Testis (tissue), 3 donors: ENCODE results near the gene FARP1. TPM values are rescaled to one million over a fixed set of nuclear protein-coding genes. Genes with fewer than 3 reads are reported as not detected.

Experiments
- DNase-seq: peaks from one replicate; pipeline ENCODE4 v3.0.0-alpha.2; 2019
- H3K27ac ChIP-seq, 2 donors: fragments of 200-600 bp; sonication (generic); one replicate each; pipeline ENCODE4 v1.5.1; 2019
- H3K27me3 ChIP-seq: fragments of 200-600 bp; sonication (generic); one replicate; pipeline ENCODE4 v1.5.1; 2019
- H3K36me3 ChIP-seq: fragments of 200-600 bp; sonication (generic); one replicate; pipeline ENCODE4 v1.5.1; 2017; ENCODE audit warnings: low read depth; ENCODE audit errors: missing control alignments
- H3K4me1 ChIP-seq: fragments of 200-600 bp; sonication (generic); one replicate; pipeline ENCODE4 v1.5.1; 2019
- H3K4me3 ChIP-seq, 2 donors: fragments of 200-600 bp; sonication (generic); one replicate each; pipeline ENCODE4 v1.5.1; 2017 to 2019
- H3K9me3 ChIP-seq: fragments of 200-600 bp; sonication (generic); one replicate; pipeline ENCODE4 v1.5.1; 2017
- POLR2A ChIP-seq: fragments of 450-650 bp; IDR thresholded peaks from one replicate; pipeline ENCODE4 v1.6.1; 2017; ENCODE audit warnings: antibody characterized with exemption, mild to moderate bottlenecking, moderate library complexity
- WGBS, 2 donors: methylation state at CpG; one replicate each; pipeline ENCODE4 v1.1.5; 2018; 5-methylcytosine and 5-hydroxymethylcytosine counted together
- intact Hi-C: fragments of 100-400 bp; cut with DNase I; formaldehyde crosslinking; loops from one replicate; pipeline ENCODE4 v1.15.1; 2023; ENCODE audit warnings: low total_unique reads
- polyA plus RNA-seq: library from polyadenylated mRNA; stranded (reverse); fragments of 350-450 nt; fragmentation: Illumina TruSeq; extraction: RNeasy Lipid Tissue Mini Kit (QIAGEN cat#74804); gene quantifications from one replicate; pipeline ENCODE4 v1.2.3, GENCODE V29; 2014; ENCODE audit warnings: low read depth, low replicate concordance; ENCODE audit not compliant: insufficient read depth
- total RNA-seq, 2 donors: library from RNA; depleted of rRNA; stranded (reverse); fragments of >200 nt; gene quantifications; one replicate each; pipeline ENCODE4 v1.2.3, GENCODE V29; 2016
- TF ChIP-seq, protein P1 (sequence below), 3 experiments: fragments of 450-650 bp in 2 of 3; fragments of 200-600 bp in 1 of 3; sonication (generic) in 1 of 3; IDR thresholded peaks; one replicate each; pipeline ENCODE4 v1.5.1; 2016 to 2019; ENCODE audit warnings: antibody characterized with exemption in 3 of 3, mild to moderate bottlenecking in 2 of 3, moderate library complexity in 1 of 3

Gene FARP1
- total and polyA plus RNA-seq, 3 donors from 2014 or later: 54.0 to 130 (median 69.1) TPM

DNA sequence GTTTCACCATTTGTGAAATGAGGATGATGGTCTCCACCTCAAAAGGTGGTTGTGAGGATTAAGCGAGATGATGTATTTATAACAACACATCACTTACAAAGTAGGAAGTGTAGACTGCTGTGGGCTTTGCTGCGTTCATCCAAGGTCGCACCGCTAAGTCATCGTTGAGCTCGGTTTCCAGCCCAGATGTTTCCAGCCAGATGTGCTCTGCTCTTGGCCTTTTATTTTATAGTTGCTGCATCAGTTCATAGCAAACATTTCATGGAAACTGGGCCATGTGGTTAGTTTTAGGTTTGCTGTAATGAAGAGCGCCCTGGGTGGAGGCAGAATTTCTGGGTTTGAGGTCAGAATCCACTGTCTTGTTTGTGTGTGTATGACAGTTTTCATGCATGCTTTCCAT lies 110.6 kb downstream of the FARP1 start:
- H3K4me1 ChIP-seq: peaks cover 11% of the 10 kb centered on the region
- H3K9me3 ChIP-seq: no peaks in the 10 kb centered on the region
- no peaks in the 10 kb centered on the region for H3K36me3 ChIP-seq
- TF ChIP-seq, protein P1, sequence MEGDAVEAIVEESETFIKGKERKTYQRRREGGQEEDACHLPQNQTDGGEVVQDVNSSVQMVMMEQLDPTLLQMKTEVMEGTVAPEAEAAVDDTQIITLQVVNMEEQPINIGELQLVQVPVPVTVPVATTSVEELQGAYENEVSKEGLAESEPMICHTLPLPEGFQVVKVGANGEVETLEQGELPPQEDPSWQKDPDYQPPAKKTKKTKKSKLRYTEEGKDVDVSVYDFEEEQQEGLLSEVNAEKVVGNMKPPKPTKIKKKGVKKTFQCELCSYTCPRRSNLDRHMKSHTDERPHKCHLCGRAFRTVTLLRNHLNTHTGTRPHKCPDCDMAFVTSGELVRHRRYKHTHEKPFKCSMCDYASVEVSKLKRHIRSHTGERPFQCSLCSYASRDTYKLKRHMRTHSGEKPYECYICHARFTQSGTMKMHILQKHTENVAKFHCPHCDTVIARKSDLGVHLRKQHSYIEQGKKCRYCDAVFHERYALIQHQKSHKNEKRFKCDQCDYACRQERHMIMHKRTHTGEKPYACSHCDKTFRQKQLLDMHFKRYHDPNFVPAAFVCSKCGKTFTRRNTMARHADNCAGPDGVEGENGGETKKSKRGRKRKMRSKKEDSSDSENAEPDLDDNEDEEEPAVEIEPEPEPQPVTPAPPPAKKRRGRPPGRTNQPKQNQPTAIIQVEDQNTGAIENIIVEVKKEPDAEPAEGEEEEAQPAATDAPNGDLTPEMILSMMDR (IDR thresholded peaks at IDR 0.05): no peak
- TF ChIP-seq POLR2A: no peak
- WGBS, 2 donors: 51 to 52% methylated on average over 7 of the region's 7 CpGs
- H3K4me3 ChIP-seq: no peak overlapping the region
- intact Hi-C loops: no loop called here
- H3K27me3 ChIP-seq: no peaks in the 10 kb centered on the region
- H3K27ac ChIP-seq: no peak overlapping the region
- DNase-seq: no peak

DNA sequence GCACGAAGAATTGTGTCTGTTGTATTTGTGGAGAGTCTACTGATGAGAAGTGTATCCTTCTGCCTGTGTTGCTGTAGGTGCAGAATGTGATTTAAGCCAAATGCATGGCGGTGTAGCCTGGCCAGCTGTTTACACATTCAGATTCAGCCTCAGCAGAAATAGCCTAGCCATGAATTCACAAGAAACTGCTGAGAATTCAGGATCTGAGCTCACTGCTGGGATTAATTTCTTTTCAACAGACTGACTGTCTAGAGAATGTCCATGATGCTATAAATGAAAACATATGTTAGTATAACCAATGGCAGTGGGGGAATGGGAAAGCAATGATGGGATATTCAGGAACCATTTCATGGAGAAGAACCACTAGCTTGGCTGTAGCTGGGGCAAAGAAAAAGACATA lies 111.6 kb downstream of the FARP1 start:
- Histone ChIP-seq H3K27me3 (no peaks in the 10 kb centered on the region), H3K4me3 (no peak overlapping the region), H3K9me3 (no peaks in the 10 kb centered on the region), H3K27ac (no peak overlapping the region), H3K4me1 (peaks cover 11% of the 10 kb centered on the region), H3K36me3 (no peaks in the 10 kb centered on the region)
- WGBS, 2 donors: 92 to 100% methylated on average over 2 of the region's 2 CpGs
- no peak for DNase-seq
- TF ChIP-seq POLR2A: no peak
- TF ChIP-seq, protein P1 (IDR thresholded peaks at IDR 0.05): no peak
- intact Hi-C loops: no loop called here

DNA sequence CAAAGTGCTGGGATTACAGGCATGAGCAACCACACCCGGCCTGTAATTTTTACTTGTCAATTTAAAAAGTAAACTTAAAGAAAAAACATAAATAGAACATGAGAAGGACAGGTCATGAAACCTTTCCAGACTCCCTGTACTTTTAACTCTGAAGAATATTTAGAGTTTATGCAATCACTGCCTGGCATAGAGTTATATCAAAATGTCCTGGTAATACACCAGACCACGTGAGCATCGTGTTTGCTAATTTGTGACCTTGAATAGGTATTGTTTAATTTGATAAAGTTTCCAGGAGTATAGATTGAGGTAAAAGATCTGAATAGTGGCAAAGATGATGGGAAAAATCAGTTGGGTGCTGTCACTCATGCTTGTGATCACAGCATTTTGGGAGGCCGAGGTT lies 115.3 kb downstream of the FARP1 start:
- intact Hi-C loops: no loop called here
- Histone ChIP-seq H3K27me3 (no peaks in the 10 kb centered on the region), H3K4me3 (no peak overlapping the region), H3K9me3 (no peaks in the 10 kb centered on the region), H3K36me3 (no peaks in the 10 kb centered on the region), H3K27ac (no peak overlapping the region), H3K4me1 (peaks cover 4% of the 10 kb centered on the region)
- TF ChIP-seq, protein P1 (IDR thresholded peaks at IDR 0.05): no peak
- no peak for TF ChIP-seq POLR2A
- 74 to 80% methylated on average over 4 of the region's 4 CpGs for WGBS, 2 donors
- DNase-seq: no peak

DNA sequence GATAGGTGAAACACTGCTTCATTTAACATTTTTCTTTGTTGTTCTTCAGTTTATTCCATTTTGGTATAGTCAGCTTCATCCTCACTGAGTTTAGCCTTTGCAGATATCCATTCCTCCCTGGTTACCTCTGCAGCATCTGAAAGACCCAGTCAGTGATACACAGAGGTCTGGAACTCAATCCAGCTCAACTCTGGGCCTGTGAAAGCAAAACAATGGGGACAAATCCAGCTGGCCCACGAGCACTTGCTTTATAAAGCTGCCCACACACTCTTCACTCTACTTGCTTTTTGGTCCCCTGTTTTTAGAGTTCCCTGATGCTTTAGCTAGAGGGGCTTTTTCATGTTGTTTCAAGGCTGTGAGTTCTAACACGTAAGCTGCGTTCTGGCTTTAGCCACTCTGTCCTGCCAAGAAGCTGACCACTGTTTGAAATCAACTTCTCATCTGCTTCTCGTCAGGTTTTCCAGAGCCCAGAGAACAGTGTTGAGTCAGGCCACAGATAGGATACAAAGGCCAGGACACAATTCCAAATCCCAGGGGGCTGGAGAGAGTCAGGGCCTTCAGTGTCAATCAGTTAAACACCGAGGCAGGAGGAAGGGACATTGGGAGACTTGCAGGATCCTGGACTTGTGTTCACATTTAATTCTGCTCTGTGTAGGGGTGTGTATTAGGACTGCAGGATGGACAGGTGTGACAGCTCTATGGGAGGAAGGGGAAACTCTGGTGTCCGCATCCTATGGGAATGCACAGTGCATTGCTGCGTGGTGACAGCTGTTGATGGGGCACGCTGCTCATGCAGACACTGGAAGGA lies 117.7 kb downstream of the FARP1 start:
- H3K36me3 ChIP-seq: no peaks in the 10 kb centered on the region
- TF ChIP-seq, protein P1 (IDR thresholded peaks at IDR 0.05): no peak
- no peak overlapping the region for H3K27ac ChIP-seq
- no peak for DNase-seq
- H3K9me3 ChIP-seq: no peaks in the 10 kb centered on the region
- peaks cover 1% of the 10 kb centered on the region for H3K4me1 ChIP-seq
- intact Hi-C loops: no loop called here
- H3K27me3 ChIP-seq: no peaks in the 10 kb centered on the region
- 47 to 63% methylated on average over 5 to 8 of the region's 8 CpGs for WGBS, 2 donors
- no peak overlapping the region for H3K4me3 ChIP-seq
